NCI-H345 treated with DMSO at 0.1 percent for 48 hours (cell line): ENCODE data around the gene FGR.
"Not testable (repeated sequence)": the region's sequence is repeated elsewhere in the genome, so short reads cannot be mapped to it uniquely, and the experiment has no call there.

Source experiments
- DNase-seq: peaks from one replicate; lab custom pipeline; 2025; ENCODE audit not compliant: unreplicated experiment; lab: John Stamatoyannopoulos, UW

Gene FGR

GRCh38 chr1:27660300-27660835, 25.4 kb upstream of the FGR start:
- DNase-seq = no peak

GRCh38 chr1:27659497-27660299, 24.7 kb upstream of the FGR start:
- DNase-seq = peak; percentile 70

GRCh38 chr1:27658951-27659496, 24.0 kb upstream of the FGR start:
- no peak for DNase-seq

- no peak for DNase-seq
Measured at GRCh38 chr1:27656157-27656893, 21.3 kb upstream of the FGR start.

GRCh38 chr1:27655151-27655937, 20.4 kb upstream of the FGR start:
- no peak for DNase-seq

GRCh38 chr1:27652111-27652864, 17.3 kb upstream of the FGR start:
- no peak for DNase-seq

GRCh38 chr1:27650539-27651175, 15.7 kb upstream of the FGR start:
- peak; percentile 39 for DNase-seq

GRCh38 chr1:27650171-27650538, 15.2 kb upstream of the FGR start:
- no peak for DNase-seq

- no peak for DNase-seq
Measured at GRCh38 chr1:27649306-27649635, 14.3 kb upstream of the FGR start.

- no peak for DNase-seq
Measured at GRCh38 chr1:27648602-27649305, 13.8 kb upstream of the FGR start.

GRCh38 chr1:27647328-27647727, 12.3 kb upstream of the FGR start:
- no peak for DNase-seq

GRCh38 chr1:27646676-27647075, 11.7 kb upstream of the FGR start:
- no peak for DNase-seq

- DNase-seq = no peak
Measured at GRCh38 chr1:27645071-27645415, 10.1 kb upstream of the FGR start.

GRCh38 chr1:27644369-27645070, 9.5 kb upstream of the FGR start:
- no peak for DNase-seq

GRCh38 chr1:27643600-27644368, 8.8 kb upstream of the FGR start:
- no peak for DNase-seq

- DNase-seq = not testable (repeated sequence)
Measured at GRCh38 chr1:27640514-27640913, 5.5 kb upstream of the FGR start.

- no peak for DNase-seq
Measured at GRCh38 chr1:27638805-27639204, 3.8 kb upstream of the FGR start.

- DNase-seq = no peak
Measured at GRCh38 chr1:27638047-27638734, 3.2 kb upstream of the FGR start.
